ENCODE measurements around the gene GAK. TPM values are rescaled to one million over a fixed set of nuclear protein-coding genes. Genes with fewer than 3 reads are reported as not detected.

The GAK gene
- polyA plus RNA-seq, 1 donor from 2014 or later, result 58.8 TPM

DNA sequence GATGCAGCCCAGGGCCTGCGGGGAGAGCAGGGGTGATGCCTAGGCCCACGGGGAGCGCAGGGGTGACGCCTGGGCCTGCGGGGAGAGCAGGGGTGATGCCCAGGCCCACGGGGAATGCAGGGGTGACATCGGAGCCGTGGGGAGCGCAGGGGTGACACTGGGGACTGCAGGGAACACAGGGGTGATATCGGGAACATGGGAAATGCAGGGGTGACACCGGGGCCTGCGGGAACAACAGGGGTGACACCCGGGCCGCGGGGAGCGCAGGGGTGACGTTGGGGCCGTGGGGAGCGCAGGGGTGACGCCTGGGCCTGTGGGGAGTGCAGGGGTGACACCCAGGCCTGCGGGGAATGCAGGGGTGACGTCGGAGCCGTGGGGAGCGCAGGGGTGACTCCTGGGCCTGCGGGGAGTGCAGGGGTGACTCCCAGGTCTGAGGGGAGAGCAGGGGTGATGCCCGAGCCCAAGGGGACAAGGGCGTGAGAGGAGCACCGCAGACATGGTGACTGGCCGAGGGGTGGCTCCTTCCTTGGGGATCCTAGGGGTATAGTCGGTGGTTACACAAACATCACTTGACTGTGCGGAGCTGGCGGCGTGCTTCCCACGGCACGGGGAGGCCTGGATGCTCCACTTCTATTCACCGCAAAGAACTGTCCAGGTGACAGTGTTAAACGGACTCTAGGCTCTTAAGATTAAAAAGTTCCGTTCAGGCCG is 38.0 kb downstream of the GAK start:
- Histone ChIP-seq H3K27me3 (ENCODE audit: insufficient read depth, low read depth, low read length) (no peaks in the 10 kb centered on the region), H4K20me1 (ENCODE audit: insufficient read depth) (no peaks in the 10 kb centered on the region), H3K9me2 (ENCODE audit: insufficient read depth, low read length) (no peaks in the 10 kb centered on the region), H3K79me2 (replicated peaks; ENCODE audit: insufficient read depth, low read length) (no peaks in the 10 kb centered on the region), H3K36me3 (ENCODE audit: insufficient read depth, low read length) (no peaks in the 10 kb centered on the region), H3F3A (ENCODE audit: insufficient read depth, low read length, poor library complexity, severe bottlenecking) (no peaks in the 10 kb centered on the region), H3K27ac (ENCODE audit: low read length) (no peak overlapping the region), H3K4me3 (ENCODE audit: low read length) (no peak overlapping the region), H3K9ac (ENCODE audit: low read length) (no peak overlapping the region), H3K9me3 (ENCODE audit: low read length) (no peaks in the 10 kb centered on the region), H2AFZ (ENCODE audit: low read depth, low read length) (no peak overlapping the region), H3K4me2 (ENCODE audit: low read length) (no peak overlapping the region)
- TF ChIP-seq EZH2 (IDR thresholded peaks at IDR 0.05; ENCODE audit: borderline replicate concordance, insufficient read depth, low read length, poor library complexity, severe bottlenecking) (no peak), CTCF (IDR thresholded peaks at IDR 0.05; ENCODE audit: poor library complexity, severe bottlenecking) (no peak), MXI1 (conservative IDR thresholded peaks at IDR 0.05; ENCODE audit: poor library complexity, severe bottlenecking) (no peak), EP300 (conservative IDR thresholded peaks at IDR 0.05; ENCODE audit: poor library complexity, severe bottlenecking) (no peak), TAF1 (IDR thresholded peaks at IDR 0.05; ENCODE audit: low read depth) (no peak), POLR2AphosphoS5 (IDR thresholded peaks at IDR 0.05) (no peak), RAD21 (conservative IDR thresholded peaks at IDR 0.05) (no peak), SMC3 (conservative IDR thresholded peaks at IDR 0.05; ENCODE audit: poor library complexity) (no peak)
- TF ChIP-seq, protein P1, sequence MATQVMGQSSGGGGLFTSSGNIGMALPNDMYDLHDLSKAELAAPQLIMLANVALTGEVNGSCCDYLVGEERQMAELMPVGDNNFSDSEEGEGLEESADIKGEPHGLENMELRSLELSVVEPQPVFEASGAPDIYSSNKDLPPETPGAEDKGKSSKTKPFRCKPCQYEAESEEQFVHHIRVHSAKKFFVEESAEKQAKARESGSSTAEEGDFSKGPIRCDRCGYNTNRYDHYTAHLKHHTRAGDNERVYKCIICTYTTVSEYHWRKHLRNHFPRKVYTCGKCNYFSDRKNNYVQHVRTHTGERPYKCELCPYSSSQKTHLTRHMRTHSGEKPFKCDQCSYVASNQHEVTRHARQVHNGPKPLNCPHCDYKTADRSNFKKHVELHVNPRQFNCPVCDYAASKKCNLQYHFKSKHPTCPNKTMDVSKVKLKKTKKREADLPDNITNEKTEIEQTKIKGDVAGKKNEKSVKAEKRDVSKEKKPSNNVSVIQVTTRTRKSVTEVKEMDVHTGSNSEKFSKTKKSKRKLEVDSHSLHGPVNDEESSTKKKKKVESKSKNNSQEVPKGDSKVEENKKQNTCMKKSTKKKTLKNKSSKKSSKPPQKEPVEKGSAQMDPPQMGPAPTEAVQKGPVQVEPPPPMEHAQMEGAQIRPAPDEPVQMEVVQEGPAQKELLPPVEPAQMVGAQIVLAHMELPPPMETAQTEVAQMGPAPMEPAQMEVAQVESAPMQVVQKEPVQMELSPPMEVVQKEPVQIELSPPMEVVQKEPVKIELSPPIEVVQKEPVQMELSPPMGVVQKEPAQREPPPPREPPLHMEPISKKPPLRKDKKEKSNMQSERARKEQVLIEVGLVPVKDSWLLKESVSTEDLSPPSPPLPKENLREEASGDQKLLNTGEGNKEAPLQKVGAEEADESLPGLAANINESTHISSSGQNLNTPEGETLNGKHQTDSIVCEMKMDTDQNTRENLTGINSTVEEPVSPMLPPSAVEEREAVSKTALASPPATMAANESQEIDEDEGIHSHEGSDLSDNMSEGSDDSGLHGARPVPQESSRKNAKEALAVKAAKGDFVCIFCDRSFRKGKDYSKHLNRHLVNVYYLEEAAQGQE (IDR thresholded peaks at IDR 0.05; ENCODE audit: borderline replicate concordance), result no peak

- Histone ChIP-seq H3F3A (ENCODE audit: insufficient read depth, low read length, poor library complexity, severe bottlenecking) (no peaks in the 10 kb centered on the region), H3K36me3 (ENCODE audit: insufficient read depth, low read length) (no peaks in the 10 kb centered on the region), H3K4me3 (ENCODE audit: low read length) (no peak overlapping the region), H3K27ac (ENCODE audit: low read length) (no peak overlapping the region), H3K4me2 (ENCODE audit: low read length) (no peak overlapping the region), H3K9me3 (ENCODE audit: low read length) (no peaks in the 10 kb centered on the region), H3K9me2 (ENCODE audit: insufficient read depth, low read length) (no peaks in the 10 kb centered on the region), H3K79me2 (replicated peaks; ENCODE audit: insufficient read depth, low read length) (no peaks in the 10 kb centered on the region), H2AFZ (ENCODE audit: low read depth, low read length) (no peak overlapping the region), H3K27me3 (ENCODE audit: insufficient read depth, low read depth, low read length) (no peaks in the 10 kb centered on the region), H3K9ac (ENCODE audit: low read length) (no peak overlapping the region), H4K20me1 (ENCODE audit: insufficient read depth) (no peaks in the 10 kb centered on the region)
- TF ChIP-seq EP300 (conservative IDR thresholded peaks at IDR 0.05; ENCODE audit: poor library complexity, severe bottlenecking) (no peak), MXI1 (conservative IDR thresholded peaks at IDR 0.05; ENCODE audit: poor library complexity, severe bottlenecking) (no peak), TAF1 (IDR thresholded peaks at IDR 0.05; ENCODE audit: low read depth) (no peak)
Measured at GRCh38 chr4:893276-893994, 38.7 kb downstream of the GAK start.
